Psoas muscle (tissue), 8 donors: ENCODE measurements around the gene KDR. TPM values are rescaled to one million over a fixed set of nuclear protein-coding genes. Genes with fewer than 3 reads are reported as not detected.

Experiments used
- ATAC-seq, 4 donors: fragments of 200-7000 bp; cut with Tn5 transposase; one replicate each; pipeline ENCODE4 v1.9.1; 2020; ENCODE audit warnings: moderate library complexity in 3 of 4, mild to moderate bottlenecking in 2 of 4
- DNase-seq, 2 donors: peaks; one replicate each; pipeline ENCODE4 v3.0.0-alpha.2; 2020
- H3K27ac ChIP-seq: fragments of 200-600 bp; one replicate; pipeline ENCODE4 v1.8.0; 2022
- H3K27me3 ChIP-seq, 3 donors: fragments of 200-600 bp in 1 of 3; one replicate each; pipeline versions ENCODE4 v1.6.1 to v1.8.0; 2013 to 2022; ENCODE audit warnings: low read length in 2 of 3, mild to moderate bottlenecking in 2 of 3, moderate library complexity in 1 of 3; ENCODE audit not compliant: insufficient read depth in 3 of 3
- H3K36me3 ChIP-seq, 2 donors: fragments of 200-600 bp in 1 of 2; one replicate each; pipeline versions ENCODE4 v1.6.1 to v1.8.0; 2013 to 2022; ENCODE audit warnings: low read depth in 1 of 2, mild to moderate bottlenecking in 1 of 2, moderate library complexity in 1 of 2; ENCODE audit not compliant: insufficient read depth in 1 of 2
- H3K4me1 ChIP-seq: fragments of 200-600 bp; one replicate; pipeline ENCODE4 v1.8.0; 2022
- H3K4me3 ChIP-seq: fragments of 200-600 bp; one replicate; pipeline ENCODE4 v1.8.0; 2022; ENCODE audit warnings: mild to moderate bottlenecking
- H3K9me3 ChIP-seq: fragments of 200-600 bp; one replicate; pipeline ENCODE4 v1.8.0; 2022
- WGBS, 3 donors: extraction: QIAGEN DNeasy Blood & Tissue Kit; methylation state at CpG; one replicate each; pipeline versions ENCODE4 v1.1.6 to v1.1.7; 2013; 5-methylcytosine and 5-hydroxymethylcytosine counted together
- intact Hi-C, 2 donors: fragments of 100-400 bp; cut with DNase I; formaldehyde crosslinking; loops; one replicate each; pipeline versions ENCODE4 v1.11.0 to v1.14.2; 2022
- polyA plus RNA-seq, 3 donors: library from polyadenylated mRNA; stranded (reverse); fragments of 200-250 nt; gene quantifications; one replicate each; pipeline ENCODE4 v1.2.3, GENCODE V29; 2013
- total RNA-seq, 4 donors: library from RNA; stranded (reverse); fragmentation: NEBNext Ultra II Directional in 2 of 4; extraction: Animal tissue kit (Norgen Biotek cat#: 25700) in 2 of 4; gene quantifications; one replicate each; pipeline versions ENCODE4 v1.2.1 to v1.2.4, GENCODE V29; 2021 to 2023
- TF ChIP-seq, protein P1 (sequence below): fragments of 200-600 bp; IDR thresholded peaks from one replicate; pipeline ENCODE4 v1.8.0; 2022; ENCODE audit warnings: antibody characterized with exemption
- donor health status: healthy with polysubstance abuse.
- donor health status: DM: no; HTN: no; CAD: no; lungs with moderate emphysema.
- donor health status: Bipolar disorder and iron deficiency.
- donor health status: healthy.
- donor health status: DM: yes; HTN: yes; CAD: no.
- donor health status: DM: no; HTN: no; CAD: no.
- donor health status: DM: no; HTN: no; CAD: no.
- donor health status: DM: yes; HTN: yes; CAD: no.

The KDR gene
- total and polyA plus RNA-seq, 7 donors, result 3.6 to 19.4 (median 6.1) TPM

DNA sequence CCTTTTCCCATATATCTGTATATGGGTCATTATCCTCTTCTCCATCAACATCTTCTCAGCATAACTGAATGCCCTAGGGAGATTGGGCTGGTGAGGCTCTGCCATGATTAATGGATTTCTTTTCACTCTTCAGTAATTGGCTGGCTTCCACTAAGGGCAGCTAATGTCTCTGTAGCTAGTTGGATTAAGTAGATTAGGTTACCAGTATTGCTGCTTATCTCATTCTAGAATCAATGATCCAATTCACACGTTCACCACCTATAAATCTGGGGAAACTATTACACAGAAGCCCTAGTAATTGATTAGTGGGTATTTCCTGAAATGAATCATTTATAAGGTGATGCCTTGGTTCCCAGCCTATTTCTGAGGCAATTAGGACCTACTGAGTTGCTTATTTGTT is 94.8 kb downstream of the KDR start:
- Histone ChIP-seq H3K27me3 (no peaks in the 10 kb centered on the region), H3K4me3 (no peak overlapping the region), H3K27ac (no peak overlapping the region), H3K36me3 (no peaks in the 10 kb centered on the region), H3K4me1 (no peaks in the 10 kb centered on the region), H3K9me3 (no peaks in the 10 kb centered on the region)
- ATAC-seq, result no peak
- WGBS, 3 donors, result 9 to 29% (median 25%) methylated on average over 1 of the region's 1 CpG
- DNase-seq, result no peak
- intact Hi-C loops, result no loop called here
- TF ChIP-seq, protein P1, sequence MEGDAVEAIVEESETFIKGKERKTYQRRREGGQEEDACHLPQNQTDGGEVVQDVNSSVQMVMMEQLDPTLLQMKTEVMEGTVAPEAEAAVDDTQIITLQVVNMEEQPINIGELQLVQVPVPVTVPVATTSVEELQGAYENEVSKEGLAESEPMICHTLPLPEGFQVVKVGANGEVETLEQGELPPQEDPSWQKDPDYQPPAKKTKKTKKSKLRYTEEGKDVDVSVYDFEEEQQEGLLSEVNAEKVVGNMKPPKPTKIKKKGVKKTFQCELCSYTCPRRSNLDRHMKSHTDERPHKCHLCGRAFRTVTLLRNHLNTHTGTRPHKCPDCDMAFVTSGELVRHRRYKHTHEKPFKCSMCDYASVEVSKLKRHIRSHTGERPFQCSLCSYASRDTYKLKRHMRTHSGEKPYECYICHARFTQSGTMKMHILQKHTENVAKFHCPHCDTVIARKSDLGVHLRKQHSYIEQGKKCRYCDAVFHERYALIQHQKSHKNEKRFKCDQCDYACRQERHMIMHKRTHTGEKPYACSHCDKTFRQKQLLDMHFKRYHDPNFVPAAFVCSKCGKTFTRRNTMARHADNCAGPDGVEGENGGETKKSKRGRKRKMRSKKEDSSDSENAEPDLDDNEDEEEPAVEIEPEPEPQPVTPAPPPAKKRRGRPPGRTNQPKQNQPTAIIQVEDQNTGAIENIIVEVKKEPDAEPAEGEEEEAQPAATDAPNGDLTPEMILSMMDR, result no peak

DNA sequence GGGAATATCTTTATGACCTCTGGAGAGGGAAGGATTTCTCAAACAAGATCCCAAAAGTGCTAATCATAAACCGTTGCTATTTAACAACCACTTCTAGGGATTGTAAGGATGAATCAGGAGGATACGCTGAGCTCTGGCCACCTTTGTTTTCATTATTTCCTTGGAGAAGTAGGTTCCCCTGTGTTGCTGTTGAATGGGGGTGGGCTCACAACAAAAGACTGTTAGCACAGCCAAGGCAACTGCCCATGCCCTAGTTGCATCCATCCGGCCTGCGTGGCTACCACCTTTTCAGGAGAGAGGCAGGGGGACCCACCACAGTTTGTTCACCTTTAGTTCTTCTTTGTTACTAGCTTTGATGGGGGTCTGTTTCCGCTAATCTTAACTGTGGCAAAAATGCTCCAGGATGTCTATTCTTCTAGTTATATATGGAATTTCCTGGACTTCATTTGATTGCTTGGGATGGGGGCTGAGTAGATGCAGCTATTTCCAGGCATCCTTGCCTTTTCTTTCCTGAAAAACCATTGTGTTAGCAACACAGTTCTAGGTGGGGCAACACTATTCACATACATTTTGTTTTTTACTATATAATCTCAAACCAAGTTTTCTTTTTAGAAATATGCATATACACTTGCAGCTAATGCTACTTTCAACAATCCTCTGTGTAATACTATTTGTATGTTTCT is 95.4 kb downstream of the KDR start:
- no peaks in the 10 kb centered on the region for H3K9me3 ChIP-seq
- intact Hi-C loops, result no loop called here
- TF ChIP-seq, protein P1, result no peak
- no peaks in the 10 kb centered on the region for H3K36me3 ChIP-seq
- H3K4me1 ChIP-seq, result no peaks in the 10 kb centered on the region
- WGBS, 3 donors, result 64 to 75% (median 65%) methylated on average over 5 of the region's 5 CpGs
- ATAC-seq (no peak), DNase-seq (no peak)
- H3K27ac ChIP-seq, result no peak overlapping the region
- no peaks in the 10 kb centered on the region for H3K27me3 ChIP-seq
- no peak overlapping the region for H3K4me3 ChIP-seq

DNA sequence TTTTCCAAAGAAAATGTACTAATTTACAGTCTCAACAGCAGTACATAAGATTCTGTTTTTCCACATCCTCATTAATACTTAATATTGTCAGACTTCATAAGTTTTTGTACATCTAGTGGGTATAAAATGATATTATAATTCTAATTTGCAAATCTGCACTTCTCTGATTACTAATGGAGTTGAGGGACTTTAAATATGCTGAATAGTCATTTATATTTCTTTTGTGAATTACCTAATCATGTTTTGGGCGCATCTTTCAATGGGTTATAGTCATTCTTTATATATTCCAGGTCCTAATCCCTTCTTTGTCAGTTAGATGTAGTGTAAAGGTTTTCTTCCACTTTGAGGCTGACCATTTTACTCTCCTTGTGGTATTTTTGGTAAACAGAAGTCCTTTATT is 96.1 kb downstream of the KDR start:
- no peaks in the 10 kb centered on the region for H3K9me3 ChIP-seq
- DNase-seq (no peak), ATAC-seq (no peak)
- 86 to 90% (median 86%) methylated on average over 1 of the region's 1 CpG for WGBS, 3 donors
- H3K4me3 ChIP-seq, result no peak overlapping the region
- no peaks in the 10 kb centered on the region for H3K36me3 ChIP-seq
- no peaks in the 10 kb centered on the region for H3K27me3 ChIP-seq
- intact Hi-C loops, result no loop called here
- TF ChIP-seq, protein P1, result no peak
- H3K4me1 ChIP-seq, result no peaks in the 10 kb centered on the region
- no peak overlapping the region for H3K27ac ChIP-seq

Other genes with a start within 250 kb of the KDR start
- gene SRD5A3, start 220.6 kb upstream of the KDR start, total RNA-seq, result 1 to 10 TPM; 4.0 to 8.6 (median 6.4) TPM
- 1 to 10 TPM; 2.1 to 3.2 (median 3.1) TPM for gene SRD5A3, start 220.6 kb upstream of the KDR start, polyA plus RNA-seq